Cortex of kidney (tissue), 1 donor: ENCODE measurements around the gene LYRM9.
"Not testable (repeated sequence)": the region's sequence is repeated elsewhere in the genome, so short reads cannot be mapped to it uniquely, and the experiment has no call there.

Experiments used
- DNase-seq: peaks from one replicate; lab custom pipeline; 2025; lab: John Stamatoyannopoulos, UW

LYRM9 gene

DNA sequence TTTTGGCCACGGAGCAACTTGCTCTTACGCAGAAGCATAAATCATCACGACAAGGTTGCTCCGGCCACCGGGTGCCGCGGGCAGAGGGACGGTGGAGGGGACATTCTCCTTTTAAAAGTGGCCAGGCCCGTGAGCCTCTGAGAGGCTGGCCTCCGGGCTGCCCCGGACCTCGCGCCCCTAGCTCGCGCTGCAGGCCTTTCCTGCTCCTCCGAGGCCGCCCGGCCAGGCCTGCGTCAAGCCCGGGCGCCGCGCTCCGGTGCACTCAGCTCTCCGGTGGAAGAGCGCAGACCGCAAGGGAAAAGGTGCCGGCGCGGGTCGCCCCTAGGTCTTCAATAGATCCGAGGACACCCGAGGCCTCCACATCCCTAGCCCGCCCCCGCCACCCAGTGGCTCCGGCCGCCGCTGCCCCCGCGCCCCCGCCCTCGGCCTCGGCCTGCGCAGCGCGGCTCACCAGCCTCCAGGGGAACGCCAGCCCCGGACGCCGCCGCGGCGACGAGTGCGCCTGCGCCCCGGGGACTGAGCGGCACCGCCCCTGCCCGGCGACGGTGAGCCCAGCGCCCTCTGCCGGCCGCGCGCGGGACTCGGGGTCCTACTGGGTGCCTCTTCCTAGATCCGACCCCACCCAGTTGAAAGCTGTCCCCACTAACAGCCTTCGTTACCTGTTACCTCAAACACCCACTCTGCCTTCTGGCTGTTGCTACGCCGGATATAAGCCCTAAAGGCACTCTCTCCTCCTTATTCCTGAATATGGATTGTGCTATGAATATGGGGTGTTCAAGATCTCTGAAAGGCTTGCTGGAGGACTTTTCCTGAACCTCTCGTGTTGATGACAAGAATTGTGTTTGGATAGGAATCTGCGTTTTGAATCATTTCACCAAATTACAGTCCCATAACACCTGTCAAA lies at the start of gene LYRM9:
Gene LYRM9 (minus strand): TSS at position 500 of the 904 bp plus-strand sequence. CDS start 10,671 bp downstream, outside the sequence.
- DNase-seq, result peak; percentile 45

GRCh38 chr17:27940503-27941428 lies 47.6 kb upstream of the LYRM9 start:
- no peak for DNase-seq

DNA sequence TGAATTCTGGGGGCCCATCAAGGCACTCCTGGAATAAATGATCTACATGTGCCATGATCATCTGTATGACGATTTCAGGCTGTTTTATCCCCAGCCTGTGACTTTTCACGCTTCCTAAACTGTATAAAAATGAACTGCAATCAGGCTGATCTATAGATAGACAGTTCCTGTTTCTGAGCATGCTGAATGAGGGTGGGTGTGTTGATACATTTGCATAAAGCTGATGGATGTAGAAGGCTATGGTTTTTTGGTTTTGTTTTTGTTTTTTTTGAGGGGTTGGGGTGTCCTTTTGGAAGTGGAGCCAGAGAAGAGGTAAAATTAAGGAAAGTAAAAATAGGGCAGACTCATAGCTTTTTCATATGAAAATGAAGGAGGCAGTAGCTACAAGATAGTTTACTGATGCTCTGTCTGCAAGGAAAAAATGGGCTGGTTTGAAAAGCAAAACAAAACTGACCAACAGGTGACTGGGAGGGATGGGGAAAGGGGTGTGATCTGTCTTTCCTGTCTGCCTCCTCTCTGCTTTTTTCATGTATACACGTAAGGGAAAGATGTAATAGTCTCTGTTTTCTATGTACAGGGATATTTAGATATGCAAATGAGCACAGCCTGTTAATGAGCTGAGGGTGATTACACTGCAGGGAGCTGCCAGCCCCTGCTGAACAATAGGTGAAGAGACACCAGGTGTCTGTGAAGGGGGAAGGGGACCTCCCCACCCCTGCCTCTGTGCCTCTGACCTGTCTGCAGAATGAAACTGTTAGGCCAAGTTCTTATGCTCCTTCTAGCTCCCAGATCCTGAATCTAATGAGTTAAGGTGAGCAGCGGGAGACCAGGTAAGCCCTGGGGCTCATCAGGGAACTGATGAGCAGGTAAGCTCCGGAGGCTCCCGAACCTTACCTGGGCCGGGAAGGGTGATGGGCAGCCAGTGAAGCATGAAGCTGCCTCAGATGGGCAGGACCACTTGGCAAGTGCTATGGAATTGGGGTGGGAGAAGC lies 46.6 kb upstream of the LYRM9 start:
- no peak for DNase-seq

GRCh38 chr17:27938864-27939263 lies 45.7 kb upstream of the LYRM9 start:
- no peak for DNase-seq

GRCh38 chr17:27938241-27938640 lies 45.1 kb upstream of the LYRM9 start:
- no peak for DNase-seq

DNA sequence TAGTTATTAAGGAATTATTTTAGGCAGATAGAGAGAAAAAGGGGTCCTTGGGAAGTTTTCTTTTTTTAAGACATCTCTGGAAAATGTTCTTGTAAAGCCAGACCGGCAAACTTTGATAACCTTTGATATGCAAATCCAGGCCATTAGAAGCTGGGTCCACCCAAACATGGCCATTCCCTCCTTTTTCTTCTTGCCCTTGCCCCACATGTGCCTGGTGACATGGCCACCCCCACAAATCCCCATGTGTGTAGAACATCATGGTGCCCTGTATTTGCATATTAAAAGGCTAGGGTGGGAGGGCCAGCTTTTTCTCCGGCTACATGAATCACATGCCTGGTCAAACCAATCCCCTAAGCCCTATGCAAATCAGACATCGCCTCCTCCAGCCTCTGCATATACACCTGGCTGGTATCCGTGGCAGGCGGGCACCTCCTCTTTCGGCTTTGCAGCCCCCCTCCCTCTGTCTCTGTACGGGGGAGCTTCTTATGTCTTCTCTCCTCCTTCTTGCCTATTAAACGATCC lies 43.9 kb upstream of the LYRM9 start:
- DNase-seq, result no peak

- DNase-seq, result no peak
Measured at GRCh38 chr17:27930000-27930399, 36.8 kb upstream of the LYRM9 start.

- no peak for DNase-seq
Measured at GRCh38 chr17:27928587-27928986, 35.4 kb upstream of the LYRM9 start.

- no peak for DNase-seq
Measured at GRCh38 chr17:27927781-27928180, 34.6 kb upstream of the LYRM9 start.

GRCh38 chr17:27921599-27921998 lies 28.4 kb upstream of the LYRM9 start:
- DNase-seq, result no peak

- DNase-seq, result no peak
Measured at GRCh38 chr17:27921077-27921476, 27.9 kb upstream of the LYRM9 start.

- DNase-seq, result no peak
Measured at GRCh38 chr17:27920569-27920968, 27.4 kb upstream of the LYRM9 start.

DNA sequence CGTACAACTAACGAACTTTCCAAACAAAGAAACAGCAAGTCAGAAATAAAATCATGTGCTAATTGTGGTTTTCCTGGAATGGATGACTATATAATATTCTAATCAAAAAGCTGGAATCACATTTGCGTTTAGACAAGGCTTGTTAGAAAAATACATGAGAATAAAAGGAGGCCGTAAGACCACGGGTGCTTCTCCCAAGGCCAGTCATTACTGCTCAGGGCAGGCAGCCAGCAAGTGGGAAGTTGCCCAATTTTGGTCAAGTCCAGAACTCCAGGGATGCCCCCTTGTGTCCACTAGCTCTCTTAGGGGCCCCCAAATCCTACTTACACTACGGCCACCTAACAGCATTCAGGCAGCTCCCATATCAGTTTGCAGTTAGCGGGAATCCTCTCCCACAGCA lies 25.9 kb upstream of the LYRM9 start:
- DNase-seq, result no peak

DNA sequence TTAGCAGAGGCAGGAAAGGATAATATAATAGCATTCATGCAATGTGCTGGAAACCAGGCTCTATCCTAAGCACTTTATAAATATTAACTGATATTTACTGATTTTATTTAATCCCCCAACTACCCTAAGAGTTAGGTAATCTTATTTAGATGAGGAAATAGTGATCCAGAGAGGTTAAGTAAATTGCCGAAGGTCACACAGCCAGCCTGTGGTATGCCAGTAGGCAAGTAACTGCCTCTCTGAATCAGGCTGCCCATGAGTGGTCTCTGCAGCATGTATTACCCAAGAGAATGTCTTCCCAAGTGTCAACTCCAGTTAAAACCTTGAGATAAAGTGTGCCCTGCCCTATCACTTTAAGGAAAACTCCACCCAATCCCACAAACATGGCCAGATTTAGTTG lies 25.3 kb upstream of the LYRM9 start:
- DNase-seq, result no peak

- DNase-seq, result no peak
Measured at GRCh38 chr17:27917000-27917399, 23.8 kb upstream of the LYRM9 start.

DNA sequence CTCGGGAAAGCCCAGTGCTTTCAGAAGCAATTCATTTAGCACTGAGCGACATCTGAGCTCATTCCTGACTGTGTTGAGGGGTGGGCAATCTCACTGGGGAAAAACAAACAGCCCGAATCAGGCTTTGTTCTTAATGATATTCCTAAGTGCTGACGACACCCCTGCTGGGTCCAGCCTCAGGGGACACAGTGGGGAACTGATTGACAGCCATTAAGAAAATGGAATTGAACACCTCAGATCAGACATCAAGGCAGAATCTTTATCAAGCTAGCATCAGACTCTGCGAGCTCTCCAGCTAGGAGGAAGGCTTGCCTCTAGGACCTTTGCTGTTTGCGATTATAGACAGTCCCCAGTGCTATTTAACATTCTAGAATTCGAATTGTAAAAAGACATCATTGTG lies 22.5 kb upstream of the LYRM9 start:
- no peak for DNase-seq

GRCh38 chr17:27914382-27914781 lies 21.2 kb upstream of the LYRM9 start:
- no peak for DNase-seq

GRCh38 chr17:27912964-27913363 lies 19.8 kb upstream of the LYRM9 start:
- DNase-seq, result no peak

DNA sequence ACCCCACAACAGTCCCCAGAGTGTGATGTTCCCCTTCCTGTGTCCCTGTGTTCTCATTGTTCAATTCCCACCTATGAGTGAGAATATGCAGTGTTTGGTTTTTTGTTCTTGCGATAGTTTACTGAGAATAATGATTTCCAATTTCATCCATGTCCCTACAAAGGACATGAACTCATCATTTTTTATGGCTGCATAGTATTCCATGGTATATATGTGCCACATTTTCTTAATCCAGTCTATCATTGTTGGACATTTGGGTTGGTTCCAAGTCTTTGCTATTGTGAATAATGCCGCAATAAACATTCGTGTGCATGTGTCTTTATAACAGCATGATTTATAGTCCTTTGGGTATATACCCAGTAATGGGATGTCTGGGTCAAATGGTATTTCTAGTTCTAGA lies 19.1 kb upstream of the LYRM9 start:
- DNase-seq, result not testable (repeated sequence)

DNA sequence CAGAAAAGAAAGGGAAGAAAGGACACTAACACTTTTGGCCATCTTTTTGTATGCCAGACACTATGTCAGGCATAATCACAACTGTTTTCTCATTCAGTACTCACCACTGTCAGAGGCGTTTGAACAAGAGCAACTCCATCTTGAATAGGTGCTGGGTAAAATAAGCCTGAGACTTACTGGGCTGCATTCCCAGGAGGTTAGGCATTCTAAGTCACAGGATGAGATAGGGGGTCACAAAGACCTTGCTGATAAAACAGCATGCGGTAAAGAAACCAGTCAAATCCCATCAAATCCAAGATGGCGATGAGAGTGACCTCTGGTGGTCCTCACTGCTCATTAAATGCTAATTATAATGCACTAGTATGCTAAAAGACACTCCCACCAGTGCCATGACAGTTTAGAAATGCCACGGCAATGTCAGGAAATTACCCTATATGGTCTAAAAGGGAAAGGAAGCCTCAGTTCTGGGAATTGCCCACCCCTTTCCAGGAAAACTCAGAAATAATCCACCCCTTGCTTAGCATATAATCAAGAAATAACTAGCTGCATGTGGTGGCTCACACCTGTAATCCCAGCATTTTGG lies 14.9 kb upstream of the LYRM9 start:
- DNase-seq, result no peak

GRCh38 chr17:27906623-27907022 lies 13.5 kb upstream of the LYRM9 start:
- no peak for DNase-seq
